GM21390 (cell line): ENCODE measurements around the gene KCNG4.
"Not testable (repeated sequence)": the region's sequence is repeated elsewhere in the genome, so short reads cannot be mapped to it uniquely, and the experiment has no call there.

Experiments
- ATAC-seq: cut with Tn5 transposase; IDR thresholded peaks from one replicate; pipeline ENCODE4 v1.9.1; 2021; ENCODE audit not compliant: unreplicated experiment

KCNG4 gene

DNA sequence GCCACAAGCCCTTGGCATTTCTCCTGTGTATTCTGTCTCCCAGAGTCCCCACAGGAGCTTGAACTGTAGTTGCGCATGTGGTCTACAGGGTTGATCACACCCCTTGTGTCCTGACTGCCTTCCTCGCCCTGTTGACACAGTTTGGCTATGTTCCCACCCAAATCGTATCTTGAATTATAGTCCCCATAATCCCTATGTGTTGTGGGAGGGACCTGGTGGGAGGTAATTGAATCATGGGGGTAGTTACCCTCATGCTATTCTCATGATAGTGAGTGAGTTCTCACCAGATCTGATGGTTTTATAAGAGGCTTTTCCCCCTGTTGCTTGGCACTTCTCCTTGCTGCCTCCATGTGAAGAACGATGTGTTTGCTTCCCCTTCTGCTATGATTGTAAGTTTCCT lies 27.7 kb downstream of the KCNG4 start:
- ATAC-seq = no peak

DNA sequence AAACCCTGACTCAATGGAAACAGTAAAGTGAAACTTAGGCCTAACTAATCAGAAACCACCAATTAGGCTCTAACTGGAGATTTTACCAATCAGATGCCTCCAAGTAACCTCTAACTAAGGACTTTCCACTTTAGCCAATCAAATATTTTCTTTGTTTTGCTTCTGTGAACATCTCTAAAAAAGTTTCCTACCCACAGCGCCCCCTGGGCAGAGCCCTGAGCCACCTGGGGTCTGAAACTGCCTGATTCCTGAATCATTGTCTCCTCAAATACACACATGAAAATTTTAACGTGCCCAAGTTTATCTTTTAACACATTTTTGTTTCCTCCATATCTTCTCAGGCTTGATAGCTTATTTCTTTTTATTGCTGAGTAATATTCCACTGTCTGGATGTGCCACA lies 29.8 kb downstream of the KCNG4 start:
- no peak for ATAC-seq

- no peak for ATAC-seq
Observed at GRCh38 chr16:84207879-84208278, 31.9 kb downstream of the KCNG4 start.

- no peak for ATAC-seq
Observed at GRCh38 chr16:84207251-84207650, 32.6 kb downstream of the KCNG4 start.

- ATAC-seq = no peak
Observed at GRCh38 chr16:84205976-84206691, 33.7 kb downstream of the KCNG4 start.

DNA sequence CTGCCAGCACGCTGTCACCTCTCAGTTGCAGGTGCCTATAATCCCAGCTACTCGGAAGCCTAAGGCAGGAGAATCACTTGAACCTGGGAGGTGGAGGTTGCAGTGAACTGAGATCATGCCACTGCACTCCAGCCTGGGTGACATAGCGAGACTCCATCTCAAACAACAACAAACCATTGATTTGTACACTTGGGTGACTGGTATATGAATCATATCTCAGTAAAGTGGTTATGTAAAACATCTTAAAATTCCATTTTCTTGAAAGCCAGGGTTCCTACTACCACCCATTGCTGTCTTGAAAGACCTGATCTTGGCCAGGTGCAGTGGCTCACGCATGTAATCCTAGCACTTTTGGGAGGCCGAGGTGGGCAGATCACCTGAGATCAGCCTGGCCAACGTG lies 34.7 kb downstream of the KCNG4 start:
- ATAC-seq = not testable (repeated sequence)

GRCh38 chr16:84204551-84204950 lies 35.3 kb downstream of the KCNG4 start:
- ATAC-seq = not testable (repeated sequence)

GRCh38 chr16:84199861-84200260 lies 40.0 kb downstream of the KCNG4 start:
- no peak for ATAC-seq

DNA sequence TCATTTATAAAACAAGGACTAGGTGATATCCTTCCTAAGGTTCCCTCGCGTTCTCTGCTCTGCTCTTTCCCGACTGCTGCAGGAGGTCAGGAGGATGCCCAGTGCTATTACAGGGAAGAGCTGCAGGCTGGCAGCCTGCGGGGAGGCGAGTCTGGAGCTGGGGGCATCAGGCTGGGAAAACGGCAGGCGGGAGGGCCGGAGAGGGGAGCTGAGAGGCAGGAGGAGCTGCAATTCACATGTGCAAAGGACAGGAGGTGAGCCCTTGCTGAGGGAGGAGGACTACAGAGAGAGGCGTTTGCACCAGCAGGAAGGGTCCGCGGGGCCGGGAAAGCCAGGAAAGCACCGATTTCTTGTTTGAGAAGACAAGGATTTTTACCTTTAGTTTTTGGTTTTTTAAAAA lies 40.7 kb downstream of the KCNG4 start:
- no peak for ATAC-seq

DNA sequence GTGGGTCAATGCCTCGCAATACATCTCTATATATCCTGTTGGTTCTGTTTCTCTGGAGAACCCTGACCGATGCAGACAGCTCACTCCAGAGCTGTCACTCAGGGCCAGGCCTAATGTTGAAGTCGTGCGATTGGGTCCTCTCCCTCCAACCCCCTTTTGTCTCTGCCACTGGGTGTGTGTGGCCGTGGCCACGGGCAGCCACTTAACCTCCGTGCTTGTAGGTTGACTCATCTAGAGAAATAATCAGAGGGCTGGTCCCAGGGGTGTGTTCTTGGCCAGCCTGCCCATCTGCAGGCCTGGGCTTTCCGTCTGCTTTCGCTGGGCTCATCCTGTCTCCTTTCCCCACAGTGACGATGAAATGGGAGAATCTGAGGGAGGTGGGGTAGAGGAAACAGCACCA lies 41.4 kb downstream of the KCNG4 start:
- ATAC-seq = no peak

DNA sequence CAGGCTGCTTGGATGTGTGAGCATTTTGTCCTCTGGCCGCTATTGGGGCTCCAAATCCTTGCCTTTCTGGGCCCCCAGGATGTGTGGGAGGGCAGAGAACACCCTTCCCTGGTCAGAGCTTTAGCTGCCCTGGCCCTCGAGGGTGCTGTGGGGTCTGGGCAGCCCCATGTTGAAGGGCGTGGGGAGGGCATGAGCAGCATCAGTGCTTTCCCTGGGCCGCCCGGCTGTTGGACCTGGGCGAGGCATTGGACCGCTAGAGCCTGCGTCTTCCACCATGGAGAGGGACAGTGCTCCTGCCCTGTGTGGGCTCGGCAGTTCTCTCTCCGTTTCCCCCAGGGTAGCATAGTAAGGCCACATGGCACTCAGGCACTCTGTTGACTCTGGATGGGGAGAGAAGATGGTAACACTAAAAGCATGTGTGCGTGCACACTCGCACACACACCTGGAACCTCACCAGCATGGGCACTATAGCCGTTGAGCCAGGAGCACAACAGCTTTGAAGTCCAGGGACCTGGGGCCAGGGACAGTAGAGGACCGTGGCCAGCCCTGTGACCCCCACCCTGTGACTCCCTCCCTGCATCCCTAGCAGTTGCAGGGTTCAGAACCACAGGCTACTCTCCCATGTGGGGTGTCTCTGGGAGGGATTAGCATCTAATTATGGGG lies 42.2 kb downstream of the KCNG4 start:
- no peak for ATAC-seq

DNA sequence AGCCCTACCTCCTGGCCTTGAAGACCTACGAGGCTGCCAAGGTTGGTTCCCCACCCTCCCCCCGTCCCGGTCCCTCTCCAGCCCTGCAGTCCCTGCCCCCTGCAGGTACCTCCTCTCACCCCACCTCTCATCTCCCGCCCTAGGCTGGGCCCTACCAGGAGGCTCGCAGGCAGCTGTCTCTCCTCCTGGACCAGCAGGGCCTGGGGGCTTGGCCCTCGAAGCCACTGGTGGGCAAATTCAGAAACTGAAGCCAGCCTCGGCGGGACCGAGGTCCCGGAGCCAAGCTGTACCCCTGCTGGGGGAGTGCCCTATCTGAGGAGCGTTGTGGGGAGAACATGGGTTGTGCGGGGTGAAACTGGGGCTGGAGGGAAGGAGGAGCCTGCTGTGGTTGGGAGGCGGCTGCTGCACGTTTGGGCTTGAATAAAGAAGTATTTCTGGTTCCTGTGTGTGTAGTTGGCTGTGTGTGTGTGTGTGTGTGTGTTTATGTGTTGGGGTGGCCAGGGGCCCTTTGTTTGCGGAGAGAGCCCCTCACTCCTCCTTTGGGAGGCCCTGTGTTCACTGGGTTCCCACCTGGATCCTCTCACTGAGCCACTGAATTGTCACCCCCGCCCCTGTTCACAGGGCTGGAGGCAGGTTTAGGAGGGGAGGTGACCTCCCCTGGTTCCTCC lies 43.0 kb downstream of the KCNG4 start:
- ATAC-seq = no peak

- no peak for ATAC-seq
Observed at GRCh38 chr16:84196101-84196500, 43.7 kb downstream of the KCNG4 start.

GRCh38 chr16:84195201-84196093 lies 44.4 kb downstream of the KCNG4 start:
- no peak for ATAC-seq

DNA sequence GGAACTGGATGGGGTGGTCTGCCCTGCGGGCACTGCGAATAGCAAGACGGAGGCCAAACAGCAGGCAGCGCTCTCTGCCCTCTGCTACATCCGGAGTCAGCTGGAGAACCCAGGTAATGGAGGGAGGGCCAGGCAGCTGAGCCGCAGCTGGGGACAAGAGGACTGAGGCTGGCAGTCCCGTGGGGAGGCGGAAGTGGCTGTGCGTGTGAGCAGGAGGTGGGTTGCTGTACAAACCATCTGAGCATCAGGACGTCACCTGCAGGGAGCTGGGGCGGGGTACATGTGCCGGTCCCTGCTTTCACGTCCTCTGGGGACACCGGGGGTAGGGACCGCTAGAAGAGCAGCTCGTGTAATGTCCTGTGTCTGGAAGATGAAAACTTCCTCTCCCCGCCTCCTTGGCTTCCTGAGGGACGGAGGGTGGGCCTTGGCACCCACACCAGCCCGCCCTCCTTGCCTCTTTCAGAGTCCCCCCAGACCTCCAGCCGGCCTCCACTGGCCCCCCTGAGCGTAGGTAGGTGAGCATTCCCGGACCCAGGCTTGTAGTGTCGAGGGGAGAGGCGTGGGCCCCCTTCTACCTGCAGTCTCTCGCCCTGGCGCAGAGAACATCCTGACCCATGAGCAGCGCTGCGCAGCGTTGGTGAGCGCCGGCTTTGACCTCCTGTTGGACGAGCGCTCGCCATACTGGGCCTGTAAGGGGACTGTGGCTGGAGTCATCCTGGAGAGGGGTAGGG lies 45.2 kb downstream of the KCNG4 start:
- ATAC-seq = no peak

DNA sequence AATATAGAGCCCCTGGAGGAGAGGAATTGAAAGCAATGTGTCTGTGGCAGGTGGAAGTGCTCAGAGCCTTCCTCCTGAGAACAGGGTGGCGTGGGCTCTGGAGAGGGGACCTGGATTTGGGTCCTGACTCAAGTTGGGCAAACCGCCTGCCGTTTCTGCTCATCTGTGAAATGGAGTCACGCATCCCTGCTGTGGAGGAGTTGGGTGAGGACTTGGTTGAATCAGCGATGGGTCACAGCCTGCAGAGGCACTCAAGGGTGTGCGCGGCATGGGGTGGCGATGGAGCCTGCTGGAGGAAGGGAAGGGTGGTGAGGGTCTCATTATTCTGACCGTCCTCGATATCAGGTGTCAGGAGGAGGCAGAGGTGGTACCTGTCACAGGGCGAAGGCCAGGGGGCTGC lies 45.8 kb downstream of the KCNG4 start:
- ATAC-seq = no peak

- ATAC-seq = no peak
Observed at GRCh38 chr16:84193480-84193879, 46.3 kb downstream of the KCNG4 start.

- ATAC-seq = no peak
Observed at GRCh38 chr16:84191466-84191865, 48.3 kb downstream of the KCNG4 start.

GRCh38 chr16:84190731-84191388 lies 49.0 kb downstream of the KCNG4 start, which contains the start of gene ADAD2:
TSS of gene ADAD2 (plus strand) at chr16:84191157. CDS start at chr16:84191231, 74 bp downstream.
- no peak for ATAC-seq
